ENCODE data around the gene PRKN.

PRKN gene

GRCh38 chr6:162203287-162203686, 524.3 kb downstream of the PRKN start:
- Histone ChIP-seq H3K4me2 (ENCODE audit: low read length) (no peak overlapping the region), H3K9me3 (ENCODE audit: insufficient read depth, low read length) (no peaks in the 10 kb centered on the region), H3K27ac (ENCODE audit: low read length) (no peak overlapping the region), H4K20me1 (ENCODE audit: insufficient read depth, low read length) (no peaks in the 10 kb centered on the region), H3K27me3 (ENCODE audit: low read depth, low read length) (no peaks in the 10 kb centered on the region), H3K4me3 (ENCODE audit: low read length) (no peak overlapping the region), H3K4me1 (ENCODE audit: low read length) (no peaks in the 10 kb centered on the region), H3K79me2 (ENCODE audit: low read length) (no peaks in the 10 kb centered on the region), H2AFZ (ENCODE audit: low read depth, low read length) (no peak overlapping the region), H3K36me3 (replicated peaks; ENCODE audit: low read depth, low read length) (no peaks in the 10 kb centered on the region), H3K9ac (ENCODE audit: low read length) (no peak overlapping the region)
- TF ChIP-seq EZH2phosphoT487 (IDR thresholded peaks at IDR 0.05; ENCODE audit: low read depth): no peak
- TF ChIP-seq, protein P1, sequence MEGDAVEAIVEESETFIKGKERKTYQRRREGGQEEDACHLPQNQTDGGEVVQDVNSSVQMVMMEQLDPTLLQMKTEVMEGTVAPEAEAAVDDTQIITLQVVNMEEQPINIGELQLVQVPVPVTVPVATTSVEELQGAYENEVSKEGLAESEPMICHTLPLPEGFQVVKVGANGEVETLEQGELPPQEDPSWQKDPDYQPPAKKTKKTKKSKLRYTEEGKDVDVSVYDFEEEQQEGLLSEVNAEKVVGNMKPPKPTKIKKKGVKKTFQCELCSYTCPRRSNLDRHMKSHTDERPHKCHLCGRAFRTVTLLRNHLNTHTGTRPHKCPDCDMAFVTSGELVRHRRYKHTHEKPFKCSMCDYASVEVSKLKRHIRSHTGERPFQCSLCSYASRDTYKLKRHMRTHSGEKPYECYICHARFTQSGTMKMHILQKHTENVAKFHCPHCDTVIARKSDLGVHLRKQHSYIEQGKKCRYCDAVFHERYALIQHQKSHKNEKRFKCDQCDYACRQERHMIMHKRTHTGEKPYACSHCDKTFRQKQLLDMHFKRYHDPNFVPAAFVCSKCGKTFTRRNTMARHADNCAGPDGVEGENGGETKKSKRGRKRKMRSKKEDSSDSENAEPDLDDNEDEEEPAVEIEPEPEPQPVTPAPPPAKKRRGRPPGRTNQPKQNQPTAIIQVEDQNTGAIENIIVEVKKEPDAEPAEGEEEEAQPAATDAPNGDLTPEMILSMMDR (IDR thresholded peaks at IDR 0.05; ENCODE audit: low read depth, low read length): no peak

DNA sequence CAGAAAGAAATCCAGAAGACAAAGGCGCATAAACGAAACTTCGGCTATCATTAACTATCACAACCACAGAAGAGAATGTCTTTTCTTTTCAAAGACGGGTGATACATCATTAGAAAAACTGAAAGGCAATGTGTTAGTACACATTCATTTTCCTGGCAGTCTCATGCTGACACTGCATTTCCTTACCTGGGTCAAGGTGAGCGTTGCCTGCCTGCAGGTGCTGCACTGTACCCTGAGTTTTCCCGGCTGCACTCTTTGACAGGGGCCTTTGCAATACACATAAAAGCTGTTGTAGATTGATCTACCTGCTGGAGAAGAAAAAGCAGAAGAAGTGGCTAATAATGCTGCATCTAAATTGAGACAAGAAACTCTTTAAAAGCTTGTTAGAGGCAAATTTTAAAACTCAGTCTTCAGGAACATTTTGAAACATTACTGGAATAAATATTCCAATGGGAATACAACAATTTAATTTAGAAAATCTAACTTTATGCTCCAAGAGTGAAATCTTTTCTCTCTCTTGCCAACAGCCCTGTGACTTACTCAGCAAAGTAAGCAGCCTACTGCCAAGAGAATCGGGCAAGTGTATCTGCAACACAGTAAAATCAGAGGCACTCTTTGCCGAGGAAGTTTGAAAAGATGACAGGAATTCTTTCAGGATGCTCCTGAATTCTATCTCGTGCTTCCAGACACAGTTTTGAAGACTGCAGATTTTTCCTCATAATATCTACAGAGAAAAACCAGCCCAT, 526.4 kb downstream of the PRKN start:
- Histone ChIP-seq H3K4me3 (ENCODE audit: low read length) (no peak overlapping the region), H3K4me2 (ENCODE audit: low read length) (no peak overlapping the region), H2AFZ (ENCODE audit: low read depth, low read length) (no peak overlapping the region), H4K20me1 (ENCODE audit: insufficient read depth, low read length) (no peaks in the 10 kb centered on the region), H3K9me3 (ENCODE audit: insufficient read depth, low read length) (no peaks in the 10 kb centered on the region), H3K79me2 (ENCODE audit: low read length) (no peaks in the 10 kb centered on the region), H3K9ac (ENCODE audit: low read length) (no peak overlapping the region), H3K36me3 (replicated peaks; ENCODE audit: low read depth, low read length) (no peaks in the 10 kb centered on the region), H3K27ac (ENCODE audit: low read length) (no peak overlapping the region), H3K27me3 (ENCODE audit: low read depth, low read length) (no peaks in the 10 kb centered on the region), H3K4me1 (ENCODE audit: low read length) (no peaks in the 10 kb centered on the region)
- TF ChIP-seq, protein P1 (IDR thresholded peaks at IDR 0.05; ENCODE audit: low read depth, low read length): no peak
- TF ChIP-seq EZH2phosphoT487 (IDR thresholded peaks at IDR 0.05; ENCODE audit: low read depth): no peak

GRCh38 chr6:162200041-162200440, 527.5 kb downstream of the PRKN start:
- H3K4me3 ChIP-seq (ENCODE audit: low read length): no peak overlapping the region

DNA sequence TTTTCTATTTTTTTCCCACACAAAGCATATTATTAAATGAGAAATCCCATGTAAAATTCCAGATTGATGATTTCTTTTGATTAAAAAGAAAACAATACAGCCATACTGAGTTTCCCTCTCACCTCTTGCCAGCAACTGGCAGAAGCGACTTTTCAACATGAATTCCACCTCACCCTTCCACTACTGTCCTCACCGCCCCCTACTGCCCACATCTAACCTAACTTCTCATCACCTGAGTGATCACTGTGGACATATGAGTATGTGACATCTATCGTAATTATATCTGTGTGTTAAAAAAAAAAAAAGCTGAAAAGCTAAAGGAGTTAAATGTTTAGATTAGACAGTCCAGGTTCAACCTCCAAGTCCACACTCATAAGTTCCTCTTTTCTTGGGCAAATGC, 528.6 kb downstream of the PRKN start:
- Histone ChIP-seq H3K9ac (ENCODE audit: low read length) (no peak overlapping the region), H3K4me3 (ENCODE audit: low read length) (no peak overlapping the region), H3K4me1 (ENCODE audit: low read length) (no peaks in the 10 kb centered on the region), H2AFZ (ENCODE audit: low read depth, low read length) (no peak overlapping the region), H3K27me3 (ENCODE audit: low read depth, low read length) (no peaks in the 10 kb centered on the region), H3K9me3 (ENCODE audit: insufficient read depth, low read length) (no peaks in the 10 kb centered on the region), H3K36me3 (replicated peaks; ENCODE audit: low read depth, low read length) (no peaks in the 10 kb centered on the region), H4K20me1 (ENCODE audit: insufficient read depth, low read length) (no peaks in the 10 kb centered on the region), H3K79me2 (ENCODE audit: low read length) (no peaks in the 10 kb centered on the region), H3K27ac (ENCODE audit: low read length) (no peak overlapping the region), H3K4me2 (ENCODE audit: low read length) (no peak overlapping the region)
- TF ChIP-seq, protein P1 (IDR thresholded peaks at IDR 0.05; ENCODE audit: low read depth, low read length): 0 out of 2 replicates have a peak, but pooled peaks have one; percentile 16
- TF ChIP-seq EZH2phosphoT487 (IDR thresholded peaks at IDR 0.05; ENCODE audit: low read depth): no peak

More at GRCh38 chr6:162200041-162200440, 527.5 kb downstream of the PRKN start:
- Histone ChIP-seq H3K36me3 (replicated peaks; ENCODE audit: low read depth, low read length) (no peaks in the 10 kb centered on the region), H2AFZ (ENCODE audit: low read depth, low read length) (no peak overlapping the region), H3K4me1 (ENCODE audit: low read length) (no peaks in the 10 kb centered on the region), H3K27ac (ENCODE audit: low read length) (no peak overlapping the region), H3K9ac (ENCODE audit: low read length) (no peak overlapping the region), H3K9me3 (ENCODE audit: insufficient read depth, low read length) (no peaks in the 10 kb centered on the region), H3K27me3 (ENCODE audit: low read depth, low read length) (no peaks in the 10 kb centered on the region), H4K20me1 (ENCODE audit: insufficient read depth, low read length) (no peaks in the 10 kb centered on the region), H3K79me2 (ENCODE audit: low read length) (no peaks in the 10 kb centered on the region), H3K4me2 (ENCODE audit: low read length) (no peak overlapping the region)
- TF ChIP-seq EZH2phosphoT487 (IDR thresholded peaks at IDR 0.05; ENCODE audit: low read depth): no peak

Data from OCI-LY3 (cell line).